H1 (cell line): Measurements from ENCODE around the gene PCGF3. TPM values are rescaled to one million over a fixed set of nuclear protein-coding genes. Genes with fewer than 3 reads are reported as not detected.

Source experiments
- KDM1A ChIP-seq: fragments of 200-600, 300-600 bp; sonication (generic); IDR thresholded peaks from 2 replicates; pipeline ENCODE4 v1.7.1; 2016; ENCODE audit warnings: mild to moderate bottlenecking, low read length, borderline replicate concordance
- polyA plus RNA-seq, 7 experiments: library from polyadenylated mRNA; depleted of rRNA in 3 of 7; stranded (reverse) in 5 of 7; unstranded in 2 of 7; fragments of >200 nt in 5 of 7; fragments of 200-250 nt in 2 of 7; gene quantifications; 1 replicate in 5 of 7; 2 replicates in 1 of 7; 4 replicates in 1 of 7; pipeline versions ENCODE4 v1.2.1 to v1.2.3, GENCODE V29; 2011 to 2013; ENCODE audit warnings: missing spikeins in 2 of 7, mixed read lengths in 2 of 7
- total RNA-seq: library from RNA; stranded (reverse); fragmentation: NEBNext Ultra II Directional; extraction: Animal tissue kit (Norgen Biotek cat#: 25700); gene quantifications from 2 replicates; pipeline ENCODE4 v1.2.1, GENCODE V29; 2021
- TF ChIP-seq, protein P1 (sequence below): IDR thresholded peaks from 2 replicates; pipeline ENCODE4 v1.6.1; 2011; ENCODE audit warnings: low read depth, mild to moderate bottlenecking, low read length; ENCODE audit not compliant: insufficient read depth

PCGF3 gene
- total and polyA plus RNA-seq, 2 of the 8 experiments (the other 6 are each of a cell fraction or from before 2014, with no cell fraction given) = 52.7 to 52.9 TPM

DNA sequence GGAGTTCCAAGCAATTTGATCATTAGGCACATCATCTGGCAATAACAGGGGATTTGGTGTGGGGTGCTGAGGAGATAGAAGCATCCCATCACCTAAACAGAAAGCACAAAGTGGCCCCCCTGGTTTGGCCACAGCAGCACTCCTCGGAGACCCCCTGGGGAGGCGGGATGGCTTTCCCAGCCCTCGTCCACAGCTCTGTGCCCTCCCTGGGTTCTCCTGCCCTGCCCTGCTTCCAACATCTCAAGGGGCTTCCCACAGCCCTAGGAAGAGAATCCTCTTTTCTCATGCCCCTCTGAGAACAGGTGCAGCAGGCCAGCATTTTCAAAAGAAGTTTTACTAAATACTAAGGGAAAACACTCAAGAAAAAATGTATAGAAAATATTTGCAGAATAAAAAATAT, 44.4 kb upstream of the PCGF3 start (continued):
- TF ChIP-seq, protein P1, sequence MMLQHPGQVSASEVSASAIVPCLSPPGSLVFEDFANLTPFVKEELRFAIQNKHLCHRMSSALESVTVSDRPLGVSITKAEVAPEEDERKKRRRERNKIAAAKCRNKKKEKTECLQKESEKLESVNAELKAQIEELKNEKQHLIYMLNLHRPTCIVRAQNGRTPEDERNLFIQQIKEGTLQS = no peak
- no peak for TF ChIP-seq KDM1A
- TF ChIP-seq, all 59 proteins: peak for 0
